ENCODE results near the gene NCKAP5. TPM values are rescaled to one million over a fixed set of nuclear protein-coding genes. Genes with fewer than 3 reads are reported as not detected.

NCKAP5 gene
- total and polyA plus RNA-seq, 2 of the 8 experiments (the other 6 are each of a cell fraction or from before 2014, with no cell fraction given) = 0.27 to 0.86 TPM

- no peak for DNase-seq (ENCODE audit: low read depth in 1 of 2, low spot score in 2 of 2)
- Histone ChIP-seq H2BK20ac (ENCODE audit: low read length) (no peak overlapping the region), H3K9ac (replicated peaks in 1 of 4; ENCODE audit: extremely low read depth in 1 of 4, low read depth in 3 of 4, low read length in 3 of 4) (no peak overlapping the region), H3K56ac (replicated peaks; ENCODE audit: insufficient read length, low read depth, low read length) (no peak overlapping the region), H4K91ac (replicated peaks; ENCODE audit: insufficient read length, low read length) (no peak overlapping the region), H3K4me3 (ENCODE audit: extremely low read depth in 1 of 4, insufficient read depth in 2 of 4, low read depth in 3 of 4, low read length in 4 of 4) (no peak overlapping the region), H2BK12ac (ENCODE audit: low read depth, low read length) (no peak overlapping the region), H3K79me2 (ENCODE audit: control insufficient read depth in 1 of 2, insufficient read depth in 2 of 2, low read length in 2 of 2) (no peaks in the 10 kb centered on the region), H3K23ac (ENCODE audit: insufficient read length) (no peak overlapping the region), H2AFZ (ENCODE audit: low read length) (no peak overlapping the region), H3K4me1 (replicated peaks in 1 of 4; ENCODE audit: control insufficient read depth in 3 of 4, insufficient read depth in 4 of 4, low read length in 3 of 4) (peaks cover 0 to 5% (median 1%) of the 10 kb centered on the region in 4 experiments; a peak in 2 of 7 replicates), H3K4ac (replicated peaks; ENCODE audit: insufficient read length, low read depth, low read length) (no peak overlapping the region), H3K36me3 (ENCODE audit: control insufficient read depth in 2 of 4, insufficient read depth in 4 of 4, low read length in 3 of 4) (no peaks in the 10 kb centered on the region), H4K8ac (ENCODE audit: extremely low read depth, insufficient read depth, low read length) (no peak overlapping the region), H3K23me2 (ENCODE audit: low read depth, low read length) (no peaks in the 10 kb centered on the region), H3K27me3 (replicated peaks in 1 of 4; ENCODE audit: control insufficient read depth in 3 of 4, extremely low read depth in 1 of 4, insufficient read depth in 3 of 4, low read length in 3 of 4) (peaks cover 10 to 28% (median 21%) of the 10 kb centered on the region in 4 experiments), H3K14ac (ENCODE audit: insufficient read length) (no peak overlapping the region), H2AK5ac (ENCODE audit: low read depth, low read length) (no peak overlapping the region), H3K27ac (ENCODE audit: low read depth, low read length) (no peak overlapping the region), H3K9me3 (ENCODE audit: insufficient read depth in 2 of 2, low read depth in 1 of 2, low read length in 1 of 2) (no peaks in the 10 kb centered on the region), H4K20me1 (replicated peaks in 1 of 2; ENCODE audit: control insufficient read depth in 1 of 2, insufficient read depth in 2 of 2, low read length in 2 of 2) (peaks cover 3 to 5% of the 10 kb centered on the region in 2 experiments), H2BK5ac (ENCODE audit: low read depth, low read length) (no peak overlapping the region), H3K4me2 (ENCODE audit: insufficient read depth in 1 of 2, low read depth in 2 of 2, low read length in 2 of 2) (no peak overlapping the region), H4K5ac (ENCODE audit: insufficient read length, low read depth, low read length) (no peak overlapping the region), H3K18ac (ENCODE audit: extremely low read depth, low read length) (no peak overlapping the region), H2BK120ac (replicated peaks; ENCODE audit: low read depth, low read length) (no peak overlapping the region), H2BK15ac (ENCODE audit: low read length) (no peak overlapping the region), H3K79me1 (ENCODE audit: low read depth, low read length) (no peaks in the 10 kb centered on the region; the same call in 1 of the 2 replicates)
- POLR2A ChIA-PET (ENCODE audit: partially characterized antibody) = no interaction called here
- CTCF ChIA-PET (ENCODE audit: partially characterized antibody) = interaction anchor here (0.6 kb wide), 1 partner anchor 27 kb away, joined by 3 read pairs; no protein-coding TSS in a partner anchor
- FAIRE-seq = no peak
- 71% methylated on average over 3 of the region's 3 CpGs; no CpG with 5 or more reads in 1 of the 2 experiments for WGBS, 2 experiments (ENCODE audit: extremely low coverage in 1 of 2, insufficient coverage in 1 of 2, insufficient read length in 1 of 2, insufficient replicate concordance in 2 of 2, low coverage in 1 of 2, low lambda C conversion rate in 2 of 2, missing lambda C conversion rate in 1 of 2)
- TF ChIP-seq RAD21 (IDR thresholded peaks at IDR 0.05 in 1 of 2, conservative IDR thresholded peaks at IDR 0.05 in 1 of 2; ENCODE audit: low read depth in 2 of 2, low read length in 2 of 2) (no peak), TAF1 (IDR thresholded peaks at IDR 0.05; ENCODE audit: low read depth, low read length) (no peak), HDAC2 (IDR thresholded peaks at IDR 0.05; ENCODE audit: borderline replicate concordance in 1 of 2, low read depth in 2 of 2, low read length in 2 of 2) (no peak), GABPA (IDR thresholded peaks at IDR 0.05; ENCODE audit: borderline replicate concordance, insufficient read depth, low read length) (no peak), NANOG (IDR thresholded peaks at IDR 0.05; ENCODE audit: insufficient read depth, low read depth, low read length, poor library complexity, severe bottlenecking) (no peak), CEBPB (IDR thresholded peaks at IDR 0.05; ENCODE audit: low read depth, low read length) (no peak), KDM4A (IDR thresholded peaks at IDR 0.05; ENCODE audit: low read depth, low read length, severe bottlenecking) (no peak), BACH1 (IDR thresholded peaks at IDR 0.05; ENCODE audit: low read length) (no peak), EGR1 (IDR thresholded peaks at IDR 0.05; ENCODE audit: borderline replicate concordance, low read depth, low read length) (no peak), CREB1 (IDR thresholded peaks at IDR 0.05) (no peak), POU5F1 (IDR thresholded peaks at IDR 0.05; ENCODE audit: low read depth, low read length) (no peak), SP4 (IDR thresholded peaks at IDR 0.05; ENCODE audit: low read length) (no peak)
Measured at GRCh38 chr2:133526530-133527300, 41.5 kb downstream of the NCKAP5 start.
